KMS-11 (cell line): ENCODE measurements around the gene NFATC1.
A peak's percentile ranks its signal among the peaks of the same experiment; 100 is the strongest.

Experiments
- H2AFZ ChIP-seq: fragments of 200-600 bp; sonication (generic); 2 replicates; pipeline ENCODE4 v1.6.1; 2016; ENCODE audit warnings: antibody characterized with exemption, mixed run types, low read depth
- H3K27ac ChIP-seq: fragments of 200-600 bp; sonication (generic); 2 replicates; pipeline ENCODE4 v1.6.1; 2016; ENCODE audit warnings: mild to moderate bottlenecking, mixed run types
- H3K27me3 ChIP-seq: fragments of 200-600 bp; sonication (generic); 2 replicates; pipeline ENCODE4 v1.6.1; 2017; ENCODE audit warnings: mild to moderate bottlenecking, low read depth, mixed run types, moderate library complexity; ENCODE audit not compliant: insufficient read depth
- H3K36me3 ChIP-seq: fragments of 200-600 bp; sonication (generic); 2 replicates; pipeline ENCODE4 v1.6.1; 2017; ENCODE audit warnings: mild to moderate bottlenecking, mixed run types; ENCODE audit not compliant: insufficient read depth
- H3K4me1 ChIP-seq: fragments of 200-600 bp; sonication (generic); 2 replicates; pipeline ENCODE4 v1.6.1; 2016; ENCODE audit warnings: mild to moderate bottlenecking, low read depth, mixed run types; ENCODE audit not compliant: poor library complexity, severe bottlenecking
- H3K4me2 ChIP-seq: fragments of 200-600 bp; sonication (generic); 2 replicates; pipeline ENCODE4 v1.7.0; 2016; ENCODE audit warnings: mild to moderate bottlenecking, mixed run types
- H3K4me3 ChIP-seq: fragments of 200-600 bp; sonication (generic); IDR thresholded peaks from 2 replicates; pipeline ENCODE4 v1.6.1; 2017; ENCODE audit warnings: low read depth, low read length, mixed read lengths; ENCODE audit not compliant: insufficient read depth
- H3K79me2 ChIP-seq: fragments of 200-600 bp; sonication (generic); 2 replicates; pipeline ENCODE4 v1.6.1; 2016; ENCODE audit warnings: low read depth, mixed run types; ENCODE audit not compliant: insufficient read depth
- H3K9ac ChIP-seq: fragments of 200-600 bp; sonication (generic); 2 replicates; pipeline ENCODE4 v1.6.1; 2016; ENCODE audit warnings: mild to moderate bottlenecking, mixed run types
- H4K20me1 ChIP-seq: fragments of 200-600 bp; sonication (generic); 2 replicates; pipeline ENCODE4 v1.6.1; 2016; ENCODE audit warnings: mild to moderate bottlenecking, mixed run types; ENCODE audit not compliant: insufficient read depth
- CTCF ChIP-seq: fragments of 200-600 bp; sonication (generic); conservative IDR thresholded peaks from 2 replicates; pipeline ENCODE4 v1.6.1; 2017; ENCODE audit warnings: low read depth, mild to moderate bottlenecking, antibody characterized with exemption, low read length, moderate library complexity, mixed read lengths

Gene NFATC1

DNA sequence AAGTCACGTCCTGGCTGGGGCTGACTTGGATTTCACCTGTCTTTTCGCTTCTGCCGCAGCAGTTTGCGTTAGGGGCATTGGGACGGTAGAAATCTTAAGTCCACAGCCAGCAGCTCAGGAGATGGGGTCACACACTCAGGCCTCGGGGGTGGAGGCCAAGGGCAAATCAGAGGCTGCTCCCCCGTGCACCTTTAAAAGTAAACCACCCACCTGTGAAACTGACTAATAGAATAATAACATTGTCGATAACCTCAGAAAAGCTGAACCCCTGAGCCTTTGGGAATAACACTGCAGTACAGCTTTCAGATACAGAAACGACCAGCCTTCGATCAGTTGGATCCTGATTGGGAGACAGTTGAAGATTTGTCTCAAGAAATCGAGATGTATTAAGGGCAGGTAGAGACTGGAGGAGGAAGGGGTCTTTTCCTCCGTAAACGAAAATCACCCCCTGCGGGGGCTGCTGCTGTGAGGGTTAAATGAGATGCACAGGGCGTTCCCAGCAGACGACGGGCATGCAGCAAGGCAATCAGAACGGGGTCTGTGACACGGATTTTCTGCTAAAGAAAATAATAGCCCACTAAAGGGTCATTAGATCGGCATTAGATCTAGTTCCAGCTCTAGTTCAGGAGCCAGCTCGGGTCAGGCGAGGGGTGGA, 16.4 kb upstream of the NFATC1 start:
- TF ChIP-seq CTCF, result no peak; the same call in 1 of the 2 replicates
- H3K4me1 ChIP-seq, result no peaks in the 10 kb centered on the region
- H3K27me3 ChIP-seq, result no peaks in the 10 kb centered on the region
- no peaks in the 10 kb centered on the region for H3K36me3 ChIP-seq
- H3K27ac ChIP-seq, result no peak overlapping the region
- H4K20me1 ChIP-seq, result no peaks in the 10 kb centered on the region
- no peak overlapping the region for H3K4me2 ChIP-seq
- no peak overlapping the region for H2AFZ ChIP-seq
- no peak overlapping the region for H3K9ac ChIP-seq
- H3K4me3 ChIP-seq, result no peak overlapping the region
- no peaks in the 10 kb centered on the region for H3K79me2 ChIP-seq

DNA sequence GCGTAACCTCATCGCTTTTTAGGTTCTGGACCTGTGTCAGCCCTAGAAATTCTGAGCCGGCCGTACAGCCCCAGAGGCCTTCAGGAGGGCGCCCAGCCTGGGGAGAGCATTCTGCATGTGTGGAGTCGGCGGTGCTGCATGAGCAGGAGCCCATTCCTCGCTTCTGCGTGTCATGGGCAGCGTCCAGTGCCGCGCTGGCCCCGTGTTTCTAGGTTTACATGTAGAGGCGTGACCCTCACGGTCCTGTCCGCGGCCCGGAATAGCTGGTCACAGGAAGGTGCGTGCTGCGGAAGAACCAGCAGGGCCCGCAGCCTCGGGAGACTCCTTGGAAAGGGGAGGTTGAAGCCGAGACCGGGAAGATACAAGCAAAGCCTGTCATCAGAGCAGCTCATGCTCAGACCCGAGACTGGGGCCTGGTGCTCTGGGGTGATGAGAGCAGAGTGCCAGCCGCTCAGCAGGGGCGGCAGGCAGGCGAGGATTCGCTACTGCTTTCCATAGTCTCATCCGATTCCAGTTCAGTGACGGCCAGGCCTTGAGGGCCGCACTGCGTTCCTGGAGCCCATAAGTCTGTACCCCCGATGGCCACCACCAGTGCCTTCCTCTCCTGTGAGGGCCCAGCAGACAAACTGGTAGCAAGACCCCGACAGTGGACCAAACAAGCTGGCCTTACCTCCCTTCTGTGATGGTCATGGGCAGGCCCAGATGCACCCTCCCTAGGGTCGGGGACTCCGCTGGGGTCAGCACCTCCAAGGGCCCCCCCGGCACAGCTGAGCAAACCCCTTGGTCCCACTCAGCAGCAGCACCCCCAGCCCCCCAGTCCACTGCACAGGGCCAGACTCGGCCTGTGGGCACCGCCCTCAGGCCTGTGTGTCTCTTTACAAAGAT, 15.6 kb upstream of the NFATC1 start:
- Histone ChIP-seq H3K4me1 (no peaks in the 10 kb centered on the region), H3K27me3 (no peaks in the 10 kb centered on the region), H3K36me3 (no peaks in the 10 kb centered on the region), H3K4me3 (no peak overlapping the region), H3K4me2 (no peak overlapping the region), H3K27ac (no peak overlapping the region), H3K9ac (no peak overlapping the region), H3K79me2 (no peaks in the 10 kb centered on the region), H4K20me1 (no peaks in the 10 kb centered on the region), H2AFZ (no peak overlapping the region)
- TF ChIP-seq CTCF, result no peak

- Histone ChIP-seq H3K79me2 (no peaks in the 10 kb centered on the region), H3K9ac (no peak overlapping the region), H3K27ac (no peak overlapping the region), H3K4me3 (no peak overlapping the region), H3K4me1 (no peaks in the 10 kb centered on the region), H2AFZ (no peak overlapping the region), H3K27me3 (no peaks in the 10 kb centered on the region), H3K4me2 (no peak overlapping the region), H4K20me1 (no peaks in the 10 kb centered on the region), H3K36me3 (no peaks in the 10 kb centered on the region)
- TF ChIP-seq CTCF, result peak; percentile 96
Observed at GRCh38 chr18:79380816-79381806, 14.6 kb upstream of the NFATC1 start.

DNA sequence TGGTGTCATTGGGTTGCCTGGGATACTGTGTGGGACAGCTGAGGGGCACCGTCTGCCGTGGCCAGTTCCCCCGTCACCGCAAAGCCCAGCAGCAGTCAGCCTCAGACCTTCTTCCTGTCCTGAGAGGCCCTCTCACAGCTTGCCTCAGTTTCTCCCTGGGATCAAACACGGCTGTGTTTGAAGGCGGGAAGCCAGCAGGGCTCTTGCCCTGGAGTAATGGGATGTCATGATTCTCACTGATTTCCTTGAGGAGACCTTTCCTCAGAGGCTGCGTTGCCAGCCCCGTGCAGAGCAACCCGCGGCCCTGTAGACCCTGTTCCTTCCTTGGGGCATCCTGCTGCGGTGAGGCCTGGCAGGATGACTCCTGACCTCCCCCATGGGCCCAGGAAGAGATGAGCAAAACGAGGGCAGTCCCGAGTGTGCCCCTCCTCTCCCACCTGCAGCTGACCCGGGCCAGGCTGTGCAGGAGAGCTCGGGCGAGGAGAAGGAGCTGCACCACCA, 13.9 kb upstream of the NFATC1 start:
- Histone ChIP-seq H3K4me3 (no peak overlapping the region), H4K20me1 (no peaks in the 10 kb centered on the region), H3K27ac (no peak overlapping the region), H3K36me3 (no peaks in the 10 kb centered on the region), H3K9ac (no peak overlapping the region), H2AFZ (no peak overlapping the region), H3K4me1 (no peaks in the 10 kb centered on the region), H3K79me2 (no peaks in the 10 kb centered on the region), H3K4me2 (no peak overlapping the region), H3K27me3 (no peaks in the 10 kb centered on the region)
- no peak for TF ChIP-seq CTCF
